ENCODE results near the gene HOXC4. TPM values are rescaled to one million over a fixed set of nuclear protein-coding genes. Genes with fewer than 3 reads are reported as not detected.

HOXC4 gene
- polyA plus RNA-seq, 4 donors: 0.54 to 8.2 (median 1.1) TPM; not detected in 1

- no peaks in the 10 kb centered on the region for H3K36me3 ChIP-seq (ENCODE audit: control insufficient read depth in 3 of 3, insufficient read depth in 2 of 3, low read depth in 1 of 3, low read length in 3 of 3)
- 53 to 66% (median 55%) methylated on average over 2 of the region's 2 CpGs for WGBS, 3 donors
- peaks cover 0 to 25% (median 0%) of the 10 kb centered on the region in 3 donors for H3K4me1 ChIP-seq (ENCODE audit: control insufficient read depth in 3 of 3, insufficient read depth in 2 of 3, low read depth in 1 of 3, low read length in 2 of 3)
- H3K9me3 ChIP-seq (ENCODE audit: control insufficient read depth in 2 of 2, insufficient read depth in 1 of 2, low read depth in 1 of 2, low read length in 1 of 2): peaks cover 0 to 2% of the 10 kb centered on the region in 2 donors
- H3K27ac ChIP-seq (ENCODE audit: low read depth in 1 of 3, low read length in 2 of 3): no peak overlapping the region
- H3K27me3 ChIP-seq (ENCODE audit: control insufficient read depth in 3 of 3, insufficient read depth in 3 of 3, low read length in 3 of 3): peaks cover 6 to 96% (median 72%) of the 10 kb centered on the region in 3 donors
- no peak overlapping the region for H3K4me3 ChIP-seq (ENCODE audit: low read depth in 1 of 3, low read length in 3 of 3)
- no peak for DNase-seq
- FAIRE-seq: no peak
Measured at GRCh38 chr12:54007538-54008259, 45.9 kb upstream of the HOXC4 start.

- no peak for FAIRE-seq
- Histone ChIP-seq H3K27me3 (ENCODE audit: control insufficient read depth in 3 of 3, insufficient read depth in 3 of 3, low read length in 3 of 3) (peaks cover 6 to 96% (median 73%) of the 10 kb centered on the region in 3 donors), H3K4me3 (ENCODE audit: low read depth in 1 of 3, low read length in 3 of 3) (no peak overlapping the region)
Measured at GRCh38 chr12:54008260-54008552, 45.4 kb upstream of the HOXC4 start.

DNA sequence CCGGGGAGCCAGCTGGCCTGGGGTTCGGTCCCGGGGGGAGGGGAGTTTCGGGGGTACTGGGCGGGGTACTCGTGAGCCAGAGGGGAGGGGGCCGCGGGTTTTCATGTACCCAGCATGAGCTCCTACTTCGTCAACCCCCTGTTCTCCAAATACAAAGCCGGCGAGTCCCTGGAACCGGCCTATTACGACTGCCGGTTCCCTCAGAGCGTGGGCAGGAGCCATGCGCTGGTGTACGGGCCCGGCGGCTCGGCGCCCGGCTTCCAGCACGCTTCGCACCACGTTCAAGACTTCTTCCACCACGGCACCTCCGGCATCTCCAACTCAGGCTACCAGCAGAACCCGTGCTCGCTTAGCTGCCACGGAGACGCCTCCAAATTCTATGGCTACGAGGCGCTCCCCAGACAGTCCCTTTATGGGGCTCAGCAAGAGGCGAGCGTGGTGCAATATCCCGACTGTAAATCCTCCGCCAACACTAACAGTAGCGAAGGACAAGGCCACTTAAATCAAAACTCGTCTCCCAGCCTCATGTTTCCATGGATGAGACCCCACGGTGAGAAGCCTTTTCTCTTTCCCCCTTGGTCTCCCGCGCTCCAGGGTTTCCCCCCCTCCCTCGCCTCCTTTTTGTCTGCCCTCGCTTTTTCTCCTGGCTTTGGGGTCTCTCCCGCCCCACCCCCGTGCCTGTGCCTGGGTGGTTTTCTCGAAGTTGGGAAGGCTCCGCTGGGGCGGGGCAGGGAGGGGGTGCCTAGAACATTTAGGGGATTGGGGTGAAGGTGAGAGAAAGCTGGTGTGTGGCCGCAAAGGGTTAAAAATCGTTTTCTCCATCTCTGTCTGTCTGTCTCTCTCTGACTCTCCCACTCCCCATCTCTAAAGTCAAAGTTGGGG is 44.2 kb upstream of the HOXC4 start:
- H3K4me3 ChIP-seq (ENCODE audit: low read depth in 1 of 3, low read length in 3 of 3): peak overlapping the region in 1 of 3 donors; percentile 23
- no peaks in the 10 kb centered on the region for H3K36me3 ChIP-seq (ENCODE audit: control insufficient read depth in 3 of 3, insufficient read depth in 2 of 3, low read depth in 1 of 3, low read length in 3 of 3)
- H3K9me3 ChIP-seq (ENCODE audit: control insufficient read depth in 2 of 2, insufficient read depth in 1 of 2, low read depth in 1 of 2, low read length in 1 of 2): peaks cover 0 to 2% of the 10 kb centered on the region in 2 donors
- peaks cover 10 to 96% (median 74%) of the 10 kb centered on the region in 3 donors for H3K27me3 ChIP-seq (ENCODE audit: control insufficient read depth in 3 of 3, insufficient read depth in 3 of 3, low read length in 3 of 3)
- DNase-seq: peak in 1 of 2 donors; percentile 58
- no peak for FAIRE-seq
- WGBS, 3 donors: 4 to 6% (median 5%) methylated on average over 45 to 51 of the region's 51 CpGs
- no peak overlapping the region for H3K27ac ChIP-seq (ENCODE audit: low read depth in 1 of 3, low read length in 2 of 3)
- H3K4me1 ChIP-seq (ENCODE audit: control insufficient read depth in 3 of 3, insufficient read depth in 2 of 3, low read depth in 1 of 3, low read length in 2 of 3): peaks cover 0 to 25% (median 0%) of the 10 kb centered on the region in 3 donors

More at GRCh38 chr12:54008260-54008552, 45.4 kb upstream of the HOXC4 start:
- Histone ChIP-seq H3K4me1 (ENCODE audit: control insufficient read depth in 3 of 3, insufficient read depth in 2 of 3, low read depth in 1 of 3, low read length in 2 of 3) (peaks cover 0 to 25% (median 0%) of the 10 kb centered on the region in 3 donors), H3K27ac (ENCODE audit: low read depth in 1 of 3, low read length in 2 of 3) (no peak overlapping the region), H3K36me3 (ENCODE audit: control insufficient read depth in 3 of 3, insufficient read depth in 2 of 3, low read depth in 1 of 3, low read length in 3 of 3) (no peaks in the 10 kb centered on the region), H3K9me3 (ENCODE audit: control insufficient read depth in 2 of 2, insufficient read depth in 1 of 2, low read depth in 1 of 2, low read length in 1 of 2) (peaks cover 0 to 2% of the 10 kb centered on the region in 2 donors)
- 32 to 45% (median 32%) methylated on average over 2 of the region's 2 CpGs for WGBS, 3 donors
- DNase-seq: no peak

DNA sequence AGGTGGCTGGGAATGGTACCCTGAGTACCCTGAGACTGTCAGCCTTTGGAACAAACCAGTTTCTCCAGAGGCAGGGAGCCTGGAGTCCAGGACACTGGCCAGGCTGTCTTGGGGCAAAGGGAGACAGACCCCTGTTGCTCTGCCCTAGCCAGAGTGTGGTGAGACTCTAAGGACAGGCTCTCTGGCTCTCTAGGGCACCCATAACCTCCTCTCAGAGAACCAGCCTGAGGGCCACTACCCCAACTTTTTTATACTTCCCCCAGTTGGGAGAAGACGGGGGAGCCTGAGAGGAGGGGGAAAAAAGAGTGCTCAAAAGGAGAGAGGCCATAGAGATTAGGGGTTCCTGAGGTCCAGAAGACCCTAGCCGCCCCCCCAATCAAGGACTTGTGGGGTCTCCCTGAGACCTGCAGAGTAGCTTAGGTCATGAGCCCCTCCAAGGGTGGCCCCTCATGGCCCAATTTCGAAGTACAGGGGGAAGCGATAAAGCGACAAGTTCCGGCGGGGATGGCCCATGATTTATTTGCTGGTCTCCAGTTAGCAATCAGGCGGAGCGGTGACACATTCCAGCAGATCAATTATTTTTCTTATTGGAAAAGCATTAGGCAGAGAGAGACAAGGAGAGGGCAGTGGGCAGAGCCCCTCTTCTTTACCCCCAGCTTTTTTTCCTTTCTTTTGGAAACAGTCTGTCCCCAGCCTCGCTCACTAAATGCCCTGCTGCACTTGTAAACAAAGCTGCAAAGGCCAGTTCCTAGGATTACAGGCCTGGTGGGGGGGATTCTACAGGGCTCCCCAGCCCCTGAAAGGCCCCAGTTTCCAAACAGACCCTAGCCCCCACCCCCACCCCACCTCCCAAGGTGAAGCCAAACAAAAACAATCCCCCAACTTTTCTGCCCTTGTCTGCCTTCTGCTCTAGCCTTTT is 43.3 kb upstream of the HOXC4 start:
- Histone ChIP-seq H3K9me3 (ENCODE audit: control insufficient read depth in 2 of 2, insufficient read depth in 1 of 2, low read depth in 1 of 2, low read length in 1 of 2) (peaks cover 0 to 5% of the 10 kb centered on the region in 2 donors), H3K4me3 (ENCODE audit: low read depth in 1 of 3, low read length in 3 of 3) (no peak overlapping the region), H3K4me1 (ENCODE audit: control insufficient read depth in 3 of 3, insufficient read depth in 2 of 3, low read depth in 1 of 3, low read length in 2 of 3) (peaks cover 0 to 25% (median 0%) of the 10 kb centered on the region in 3 donors), H3K27me3 (ENCODE audit: control insufficient read depth in 3 of 3, insufficient read depth in 3 of 3, low read length in 3 of 3) (peaks cover 12 to 96% (median 70%) of the 10 kb centered on the region in 3 donors), H3K27ac (ENCODE audit: low read depth in 1 of 3, low read length in 2 of 3) (no peak overlapping the region), H3K36me3 (ENCODE audit: control insufficient read depth in 3 of 3, insufficient read depth in 2 of 3, low read depth in 1 of 3, low read length in 3 of 3) (no peaks in the 10 kb centered on the region)
- FAIRE-seq: no peak
- DNase-seq: no peak
- 18 to 24% (median 18%) methylated on average over 10 of the region's 10 CpGs for WGBS, 3 donors

DNA sequence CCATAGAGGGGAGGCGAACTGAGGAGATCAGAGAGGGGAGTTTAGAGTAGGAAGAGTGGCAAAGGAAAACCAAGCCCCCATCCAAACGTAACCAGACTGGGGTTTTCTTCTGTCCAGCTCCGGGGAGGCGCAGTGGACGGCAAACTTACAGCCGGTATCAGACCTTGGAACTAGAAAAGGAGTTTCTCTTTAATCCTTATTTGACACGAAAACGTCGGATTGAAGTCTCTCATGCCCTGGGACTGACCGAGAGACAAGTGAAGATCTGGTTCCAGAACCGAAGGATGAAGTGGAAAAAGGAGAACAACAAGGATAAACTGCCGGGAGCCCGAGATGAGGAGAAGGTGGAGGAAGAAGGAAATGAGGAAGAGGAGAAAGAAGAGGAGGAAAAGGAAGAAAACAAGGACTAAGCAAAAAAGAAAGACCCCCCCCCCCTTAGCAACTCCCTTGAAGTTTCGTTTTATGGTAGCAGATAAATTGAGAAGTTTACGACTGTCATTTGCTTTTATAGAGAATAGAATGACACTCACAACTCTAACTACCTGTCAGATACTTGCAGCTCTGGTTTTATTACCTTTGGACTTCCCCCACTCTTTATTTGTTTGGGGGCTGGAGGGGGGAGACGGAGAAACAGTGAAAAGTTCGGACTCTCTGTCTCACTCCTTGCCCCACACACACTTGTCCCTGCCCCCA is 42.5 kb upstream of the HOXC4 start:
- DNase-seq: no peak
- H3K36me3 ChIP-seq (ENCODE audit: control insufficient read depth in 3 of 3, insufficient read depth in 2 of 3, low read depth in 1 of 3, low read length in 3 of 3): no peaks in the 10 kb centered on the region
- H3K4me1 ChIP-seq (ENCODE audit: control insufficient read depth in 3 of 3, insufficient read depth in 2 of 3, low read depth in 1 of 3, low read length in 2 of 3): peaks cover 0 to 26% (median 0%) of the 10 kb centered on the region in 3 donors
- peaks cover 12 to 96% (median 71%) of the 10 kb centered on the region in 3 donors for H3K27me3 ChIP-seq (ENCODE audit: control insufficient read depth in 3 of 3, insufficient read depth in 3 of 3, low read length in 3 of 3)
- H3K9me3 ChIP-seq (ENCODE audit: control insufficient read depth in 2 of 2, insufficient read depth in 1 of 2, low read depth in 1 of 2, low read length in 1 of 2): peaks cover 0 to 3% of the 10 kb centered on the region in 2 donors
- H3K27ac ChIP-seq (ENCODE audit: low read depth in 1 of 3, low read length in 2 of 3): no peak overlapping the region
- FAIRE-seq: no peak
- H3K4me3 ChIP-seq (ENCODE audit: low read depth in 1 of 3, low read length in 3 of 3): no peak overlapping the region
- 4 to 8% (median 7%) methylated on average over 17 of the region's 17 CpGs for WGBS, 3 donors

DNA sequence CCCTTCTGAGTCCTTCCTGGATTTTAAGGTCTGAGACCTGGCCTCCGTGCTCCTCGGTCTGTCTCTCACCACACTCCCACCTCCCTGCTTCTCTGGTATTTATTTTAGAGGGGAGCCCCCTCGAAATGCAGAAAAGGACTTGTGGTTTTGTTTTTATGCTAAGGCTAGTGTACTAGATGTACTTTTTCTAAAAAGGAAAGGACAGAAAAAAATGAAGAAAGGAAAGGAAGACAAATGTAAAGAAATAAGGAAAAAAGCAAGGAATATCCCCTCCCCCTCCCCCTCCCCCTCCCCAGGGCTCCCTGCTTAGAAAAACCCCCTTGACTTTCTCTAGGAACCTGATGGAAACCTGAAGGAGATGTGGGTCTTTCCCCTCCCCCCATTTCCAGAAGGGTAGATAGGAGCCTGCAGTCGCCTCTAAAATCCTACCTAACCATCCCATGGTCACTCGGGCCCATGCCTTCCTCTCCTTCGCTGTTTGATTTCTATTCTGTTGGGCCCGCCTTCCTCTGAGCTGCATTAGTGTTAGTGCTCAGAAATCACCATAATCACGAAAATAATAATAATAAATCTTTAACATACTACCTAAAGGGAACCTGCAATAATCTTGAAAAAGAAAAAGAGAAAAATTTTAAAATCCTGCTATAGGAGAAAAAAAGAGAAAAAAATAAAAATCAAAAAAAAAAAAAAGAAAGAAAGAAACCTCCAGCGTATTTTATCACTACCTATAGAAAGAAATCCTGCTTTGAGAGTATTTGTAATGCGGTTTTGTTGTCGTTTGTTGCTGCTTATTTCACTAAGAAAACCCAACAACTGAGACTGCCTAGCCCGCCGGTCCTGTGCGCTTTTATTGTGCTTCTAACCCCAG is 41.7 kb upstream of the HOXC4 start:
- Histone ChIP-seq H3K36me3 (ENCODE audit: control insufficient read depth in 3 of 3, insufficient read depth in 2 of 3, low read depth in 1 of 3, low read length in 3 of 3) (no peaks in the 10 kb centered on the region), H3K9me3 (ENCODE audit: control insufficient read depth in 2 of 2, insufficient read depth in 1 of 2, low read depth in 1 of 2, low read length in 1 of 2) (peaks cover 0 to 3% of the 10 kb centered on the region in 2 donors), H3K4me3 (ENCODE audit: low read depth in 1 of 3, low read length in 3 of 3) (no peak overlapping the region), H3K4me1 (ENCODE audit: control insufficient read depth in 3 of 3, insufficient read depth in 2 of 3, low read depth in 1 of 3, low read length in 2 of 3) (peaks cover 0 to 22% (median 0%) of the 10 kb centered on the region in 3 donors), H3K27me3 (ENCODE audit: control insufficient read depth in 3 of 3, insufficient read depth in 3 of 3, low read length in 3 of 3) (peaks cover 12 to 95% (median 64%) of the 10 kb centered on the region in 3 donors), H3K27ac (ENCODE audit: low read depth in 1 of 3, low read length in 2 of 3) (no peak overlapping the region)
- DNase-seq (no peak), FAIRE-seq (no peak)
- WGBS, 3 donors: 31 to 38% (median 31%) methylated on average over 14 of the region's 14 CpGs

Data from small intestine (tissue), 7 donors.